DND-41 (cell line): ENCODE data around the gene APBB2.

Experiments
- ATAC-seq: fragments of 200-7000 bp; cut with Tn5 transposase; 3 replicates; pipeline ENCODE4 v1.9.1; 2021; ENCODE audit warnings: low read depth; ENCODE audit not compliant: insufficient read depth
- DNase-seq: peaks from one replicate; pipeline ENCODE4 v3.0.0-alpha.2; 2020
- H2AFZ ChIP-seq: 2 replicates; pipeline ENCODE4 v1.6.0; 2012; ENCODE audit warnings: low read depth, low read length
- H3K27ac ChIP-seq: 2 replicates; pipeline ENCODE4 v1.5.1; 2012; ENCODE audit warnings: low read length, inconsistent platforms
- H3K27me3 ChIP-seq: fragments of 200-600 bp; sonication (generic); 2 replicates; pipeline ENCODE4 v1.6.0; 2012; ENCODE audit warnings: low read length, mild to moderate bottlenecking, inconsistent platforms; ENCODE audit not compliant: insufficient read depth, poor library complexity
- H3K36me3 ChIP-seq: 2 replicates; pipeline ENCODE4 v1.5.1; 2012; ENCODE audit warnings: low read length, inconsistent platforms; ENCODE audit not compliant: insufficient read depth
- H3K4me1 ChIP-seq: 2 replicates; pipeline ENCODE4 v1.5.1; 2012; ENCODE audit warnings: mild to moderate bottlenecking, low read length; ENCODE audit not compliant: insufficient read depth
- H3K4me2 ChIP-seq: 2 replicates; pipeline ENCODE4 v1.6.0; 2012; ENCODE audit warnings: mild to moderate bottlenecking, moderate library complexity, low read length, inconsistent platforms; ENCODE audit not compliant: insufficient read depth
- H3K4me3 ChIP-seq, 2 experiments: fragments of 200-600 bp in 1 of 2; shearing (Covaris generic) in 1 of 2; 2 replicates each; pipeline ENCODE4 v1.5.1; 2012 to 2016; ENCODE audit warnings: inconsistent platforms in 2 of 2, low read length in 2 of 2, mild to moderate bottlenecking in 2 of 2, low read depth in 1 of 2, moderate library complexity in 1 of 2
- H3K79me2 ChIP-seq: 2 replicates; pipeline ENCODE4 v1.6.0; 2012; ENCODE audit warnings: low read length, inconsistent platforms; ENCODE audit not compliant: insufficient read depth
- H3K9ac ChIP-seq: 2 replicates; pipeline ENCODE4 v1.6.0; 2012; ENCODE audit warnings: low read depth, mild to moderate bottlenecking, inconsistent platforms, low read length, moderate library complexity
- H3K9me3 ChIP-seq: 2 replicates; pipeline ENCODE4 v1.5.1; 2012; ENCODE audit warnings: low read length, moderate library complexity, mild to moderate bottlenecking, inconsistent platforms; ENCODE audit not compliant: insufficient read depth, severe bottlenecking
- H4K20me1 ChIP-seq: 2 replicates; pipeline ENCODE4 v1.6.0; 2012; ENCODE audit warnings: low read length; ENCODE audit not compliant: insufficient read depth
- CTCF ChIP-seq: IDR thresholded peaks from 2 replicates; pipeline ENCODE4 v1.5.1; 2012; ENCODE audit warnings: borderline replicate concordance, low read length, moderate library complexity, mild to moderate bottlenecking; ENCODE audit not compliant: poor library complexity, severe bottlenecking; ENCODE audit errors: extremely low read depth
- EZH2 ChIP-seq: IDR thresholded peaks from 3 replicates; pipeline ENCODE4 v1.6.1; 2012; ENCODE audit warnings: borderline replicate concordance, low read depth, mild to moderate bottlenecking, moderate library complexity, low read length, inconsistent platforms; ENCODE audit not compliant: severe bottlenecking

APBB2 gene

GRCh38 chr4:41140410-41140809 is 73.9 kb downstream of the APBB2 start:
- H4K20me1 ChIP-seq, result no peaks in the 10 kb centered on the region
- H3K36me3 ChIP-seq, result no peaks in the 10 kb centered on the region
- TF ChIP-seq EZH2 (no peak), CTCF (no peak)
- no peaks in the 10 kb centered on the region for H3K4me1 ChIP-seq
- H3K79me2 ChIP-seq, result no peaks in the 10 kb centered on the region
- no peaks in the 10 kb centered on the region for H3K9me3 ChIP-seq
- no peak overlapping the region for H3K9ac ChIP-seq
- DNase-seq (no peak), ATAC-seq (no peak)
- H2AFZ ChIP-seq, result no peak overlapping the region
- H3K27ac ChIP-seq, result no peak overlapping the region
- no peak overlapping the region for H3K4me3 ChIP-seq
- no peaks in the 10 kb centered on the region for H3K27me3 ChIP-seq
- H3K4me2 ChIP-seq, result no peak overlapping the region

GRCh38 chr4:41137879-41138278 is 76.5 kb downstream of the APBB2 start:
- no peaks in the 10 kb centered on the region for H3K9me3 ChIP-seq
- H3K27ac ChIP-seq, result no peak overlapping the region
- TF ChIP-seq EZH2 (no peak), CTCF (no peak)
- H3K9ac ChIP-seq, result no peak overlapping the region
- no peaks in the 10 kb centered on the region for H3K79me2 ChIP-seq
- H2AFZ ChIP-seq, result no peak overlapping the region
- H3K4me2 ChIP-seq, result no peak overlapping the region
- no peak overlapping the region for H3K4me3 ChIP-seq
- ATAC-seq, result no peak
- no peaks in the 10 kb centered on the region for H3K27me3 ChIP-seq
- no peaks in the 10 kb centered on the region for H3K4me1 ChIP-seq
- DNase-seq, result no peak
- H4K20me1 ChIP-seq, result no peaks in the 10 kb centered on the region
- H3K36me3 ChIP-seq, result no peaks in the 10 kb centered on the region

GRCh38 chr4:41136456-41136855 is 77.9 kb downstream of the APBB2 start:
- no peaks in the 10 kb centered on the region for H3K9me3 ChIP-seq
- no peaks in the 10 kb centered on the region for H3K79me2 ChIP-seq
- no peak overlapping the region for H3K27ac ChIP-seq
- ATAC-seq (no peak), DNase-seq (no peak)
- no peak for TF ChIP-seq EZH2
- TF ChIP-seq CTCF, result no peak
- H4K20me1 ChIP-seq, result no peaks in the 10 kb centered on the region
- no peaks in the 10 kb centered on the region for H3K4me1 ChIP-seq
- H3K9ac ChIP-seq, result no peak overlapping the region
- H2AFZ ChIP-seq, result no peak overlapping the region
- H3K4me3 ChIP-seq, result no peak overlapping the region
- no peaks in the 10 kb centered on the region for H3K36me3 ChIP-seq
- no peak overlapping the region for H3K4me2 ChIP-seq
- H3K27me3 ChIP-seq, result no peaks in the 10 kb centered on the region

- TF ChIP-seq CTCF (no peak), EZH2 (no peak)
- no peaks in the 10 kb centered on the region for H3K9me3 ChIP-seq
- H3K79me2 ChIP-seq, result no peaks in the 10 kb centered on the region
- H4K20me1 ChIP-seq, result no peaks in the 10 kb centered on the region
- no peak for ATAC-seq
- H3K36me3 ChIP-seq, result no peaks in the 10 kb centered on the region
- no peak overlapping the region for H3K9ac ChIP-seq
- no peaks in the 10 kb centered on the region for H3K4me1 ChIP-seq
- DNase-seq, result no peak
- H3K4me2 ChIP-seq, result no peak overlapping the region
- no peak overlapping the region for H3K4me3 ChIP-seq
- H2AFZ ChIP-seq, result no peak overlapping the region
- H3K27me3 ChIP-seq, result peaks cover under 1% of the 10 kb centered on the region
- H3K27ac ChIP-seq, result no peak overlapping the region
Observed at GRCh38 chr4:41135801-41136200, 78.5 kb downstream of the APBB2 start.
